ENCODE data around the gene THBS4.

THBS4 gene

GRCh38 chr5:80125962-80126480 is 90.9 kb downstream of the THBS4 start:
- TF ChIP-seq ARNT (IDR thresholded peaks at IDR 0.05) (no peak), HDGF (IDR thresholded peaks at IDR 0.05; ENCODE audit: borderline replicate concordance) (no peak), CTBP1 (IDR thresholded peaks at IDR 0.05; ENCODE audit: borderline replicate concordance) (no peak), TARDBP (IDR thresholded peaks at IDR 0.05) (no peak), LEF1 (IDR thresholded peaks at IDR 0.05; ENCODE audit: borderline replicate concordance) (no peak)
- ChIA-PET POLR2A (no interaction called here), CTCF (no interaction called here)
- DNase-seq (ENCODE audit: extremely low spot score), result no peak

- POLR2A ChIA-PET, result no interaction called here
- DNase-seq (ENCODE audit: extremely low spot score), result no peak
- no peak for TF ChIP-seq FOXK2 (IDR thresholded peaks at IDR 0.05)
- no peak for TF ChIP-seq HDGF (IDR thresholded peaks at IDR 0.05; ENCODE audit: borderline replicate concordance)
- no peak for TF ChIP-seq FOXM1 (IDR thresholded peaks at IDR 0.05; ENCODE audit: borderline replicate concordance)
- TF ChIP-seq CTBP1 (IDR thresholded peaks at IDR 0.05; ENCODE audit: borderline replicate concordance), result no peak
- no peak for TF ChIP-seq ARNT (IDR thresholded peaks at IDR 0.05)
- no peak for TF ChIP-seq ZNF384 (IDR thresholded peaks at IDR 0.05)
- CTCF ChIA-PET, result no interaction called here
Measured at GRCh38 chr5:80127116-80127552, 92.0 kb downstream of the THBS4 start.

GRCh38 chr5:80128141-80128540 is 93.0 kb downstream of the THBS4 start:
- no peak for DNase-seq (ENCODE audit: extremely low spot score)
- ChIA-PET CTCF (no interaction called here), POLR2A (no interaction called here)
- no peak for TF ChIP-seq NFRKB (IDR thresholded peaks at IDR 0.05)

- POLR2A ChIA-PET, result no interaction called here
- DNase-seq (ENCODE audit: extremely low spot score), result no peak
- TF ChIP-seq LEF1 (IDR thresholded peaks at IDR 0.05; ENCODE audit: borderline replicate concordance) (no peak), SP1 (IDR thresholded peaks at IDR 0.05) (no peak), SUZ12 (IDR thresholded peaks at IDR 0.05) (no peak), CTBP1 (IDR thresholded peaks at IDR 0.05; ENCODE audit: borderline replicate concordance) (no peak), ZNF384 (IDR thresholded peaks at IDR 0.05) (no peak), BHLHE40 (IDR thresholded peaks at IDR 0.05; ENCODE audit: borderline replicate concordance) (no peak), FOXM1 (IDR thresholded peaks at IDR 0.05; ENCODE audit: borderline replicate concordance) (no peak), PKNOX1 (IDR thresholded peaks at IDR 0.05) (no peak), HDGF (IDR thresholded peaks at IDR 0.05; ENCODE audit: borderline replicate concordance) (no peak), ELF4 (IDR thresholded peaks at IDR 0.05) (no peak), FOXK2 (IDR thresholded peaks at IDR 0.05) (no peak), FOXA1 (IDR thresholded peaks at IDR 0.05) (no peak), TARDBP (IDR thresholded peaks at IDR 0.05) (no peak), ARNT (IDR thresholded peaks at IDR 0.05) (no peak), NFRKB (IDR thresholded peaks at IDR 0.05) (no peak)
- CTCF ChIA-PET, result no interaction called here
Measured at GRCh38 chr5:80129146-80129545, 94.0 kb downstream of the THBS4 start.

All from HEK293T (cell line).